H9 (cell line): ENCODE results near the gene TNIK. TPM values are rescaled to one million over a fixed set of nuclear protein-coding genes. Genes with fewer than 3 reads are reported as not detected.

Source experiments
- DNase-seq: peaks from one replicate; pipeline ENCODE4 v3.0.0-alpha.2; 2017
- H2AFZ ChIP-seq: one replicate; pipeline ENCODE4 v1.6.1; 2013; ENCODE audit warnings: mild to moderate bottlenecking, low read length, control low read depth, moderate library complexity
- H2AK5ac ChIP-seq: 2 replicates; pipeline ENCODE4 v1.6.1; 2013; ENCODE audit warnings: low read length, control low read depth, mixed read lengths; ENCODE audit not compliant: insufficient read length
- H2BK120ac ChIP-seq: one replicate; pipeline ENCODE4 v1.6.1; 2013; ENCODE audit warnings: low read depth, mild to moderate bottlenecking, low read length, control low read depth, inconsistent platforms; ENCODE audit not compliant: poor library complexity, severe bottlenecking
- H2BK12ac ChIP-seq: 2 replicates; pipeline ENCODE4 v1.6.1; 2013; ENCODE audit warnings: low read length, control low read depth, mixed read lengths, low read depth; ENCODE audit not compliant: insufficient read length
- H2BK15ac ChIP-seq: 2 replicates; pipeline ENCODE4 v1.6.1; 2013; ENCODE audit warnings: low read depth, low read length, control low read depth
- H2BK20ac ChIP-seq: one replicate; pipeline ENCODE4 v1.6.1; 2013; ENCODE audit warnings: low read depth, mild to moderate bottlenecking, low read length, control low read depth, inconsistent platforms; ENCODE audit not compliant: poor library complexity, severe bottlenecking
- H2BK5ac ChIP-seq: 2 replicates; pipeline ENCODE4 v1.6.1; 2013; ENCODE audit warnings: low read length, control low read depth, mixed read lengths; ENCODE audit not compliant: insufficient read length
- H3K14ac ChIP-seq: 2 replicates; pipeline ENCODE4 v1.6.1; 2013; ENCODE audit warnings: low read length, control low read depth; ENCODE audit not compliant: insufficient read depth
- H3K18ac ChIP-seq: 2 replicates; pipeline ENCODE4 v1.6.1; 2013; ENCODE audit warnings: low read depth, mild to moderate bottlenecking, mixed read lengths, low read length, control low read depth; ENCODE audit not compliant: insufficient read length
- H3K23ac ChIP-seq: 2 replicates; pipeline ENCODE4 v1.6.1; 2013; ENCODE audit warnings: low read length, control low read depth, mixed read lengths, low read depth; ENCODE audit not compliant: insufficient read length
- H3K23me2 ChIP-seq: 2 replicates; pipeline ENCODE4 v1.6.1; 2013; ENCODE audit warnings: low read depth, mild to moderate bottlenecking, mixed read lengths, low read length, control low read depth; ENCODE audit not compliant: insufficient read length, poor library complexity, severe bottlenecking
- H3K27ac ChIP-seq: 2 replicates; pipeline ENCODE4 v1.5.1; 2013; ENCODE audit warnings: low read length, control low read depth, mixed read lengths, low read depth; ENCODE audit not compliant: insufficient read length
- H3K27me3 ChIP-seq: 2 replicates; pipeline ENCODE4 v1.6.1; 2013; ENCODE audit warnings: low read length, control low read depth, inconsistent platforms; ENCODE audit not compliant: insufficient read depth
- H3K4ac ChIP-seq: 2 replicates; pipeline ENCODE4 v1.6.1; 2013; ENCODE audit warnings: low read depth, mild to moderate bottlenecking, control low read depth, inconsistent platforms, low read length, moderate library complexity
- H3K4me1 ChIP-seq: 2 replicates; pipeline ENCODE4 v1.6.1; 2013; ENCODE audit warnings: low read length, control low read depth, inconsistent platforms; ENCODE audit not compliant: insufficient read depth
- H3K4me2 ChIP-seq: 2 replicates; pipeline ENCODE4 v1.6.1; 2013; ENCODE audit warnings: low read length, control low read depth, mixed read lengths; ENCODE audit not compliant: insufficient read length, insufficient read depth
- H3K56ac ChIP-seq: 2 replicates; pipeline ENCODE4 v1.6.1; 2013; ENCODE audit warnings: low read depth, mild to moderate bottlenecking, mixed read lengths, low read length, control low read depth; ENCODE audit not compliant: insufficient read length
- H3K79me1 ChIP-seq: 2 replicates; pipeline ENCODE4 v1.6.1; 2013; ENCODE audit warnings: low read depth, mild to moderate bottlenecking, moderate library complexity, low read length, control low read depth, inconsistent platforms; ENCODE audit not compliant: insufficient read depth, poor library complexity, severe bottlenecking
- H3K79me2 ChIP-seq: 2 replicates; pipeline ENCODE4 v1.6.1; 2013; ENCODE audit warnings: low read length, control low read depth, inconsistent platforms; ENCODE audit not compliant: insufficient read depth
- H3K9ac ChIP-seq: 2 replicates; pipeline ENCODE4 v1.6.1; 2013; ENCODE audit warnings: low read length, control low read depth, mixed read lengths; ENCODE audit not compliant: insufficient read length; ENCODE audit errors: extremely low read depth
- H3K9me3 ChIP-seq: one replicate; pipeline ENCODE4 v1.6.1; 2013; ENCODE audit warnings: low read depth, low read length, inconsistent platforms; ENCODE audit not compliant: control insufficient read depth
- H3T11ph ChIP-seq: one replicate; pipeline ENCODE4 v1.6.1; 2013; ENCODE audit warnings: mild to moderate bottlenecking, low read length, control low read depth, inconsistent platforms
- H4K20me1 ChIP-seq: one replicate; pipeline ENCODE4 v1.6.1; 2013; ENCODE audit not compliant: control insufficient read depth, insufficient read length, insufficient read depth
- H4K5ac ChIP-seq: 2 replicates; pipeline ENCODE4 v1.6.1; 2013; ENCODE audit warnings: low read depth, mild to moderate bottlenecking, mixed read lengths, low read length, control low read depth; ENCODE audit not compliant: insufficient read length
- H4K8ac ChIP-seq: replicated peaks from 2 replicates; pipeline ENCODE4 v1.6.1; 2013; ENCODE audit warnings: low read length, control low read depth, mixed read lengths, low read depth; ENCODE audit not compliant: insufficient read length
- H4K91ac ChIP-seq: 2 replicates; pipeline ENCODE4 v1.6.1; 2013; ENCODE audit warnings: low read depth, mild to moderate bottlenecking, moderate library complexity, mixed read lengths, low read length, control low read depth; ENCODE audit not compliant: insufficient read length
- H3K27ac Mint-ChIP-seq, 3 experiments: 2 replicates in 2 of 3; 3 replicates in 1 of 3; pipeline ENCODE4 v1.8.0; 2020 to 2021; ENCODE audit warnings: mixed read lengths in 3 of 3, mild to moderate bottlenecking in 1 of 3, moderate library complexity in 1 of 3
- H3K27me3 Mint-ChIP-seq: 2 replicates; pipeline ENCODE4 v1.8.0; 2021; ENCODE audit warnings: low read depth, mild to moderate bottlenecking, moderate library complexity, mixed read lengths
- H3K36me3 Mint-ChIP-seq, 3 experiments: 2 replicates in 2 of 3; 3 replicates in 1 of 3; pipeline ENCODE4 v1.8.0; 2020 to 2021; ENCODE audit warnings: low read depth in 3 of 3, mixed read lengths in 3 of 3; ENCODE audit not compliant: insufficient read depth in 1 of 3
- H3K4me1 Mint-ChIP-seq, 2 experiments: 2 replicates each; pipeline ENCODE4 v1.8.0; 2020; ENCODE audit warnings: mixed read lengths in 2 of 2
- H3K4me3 Mint-ChIP-seq, 2 experiments: 2 replicates in 1 of 2; 3 replicates in 1 of 2; pipeline ENCODE4 v1.8.0; 2020 to 2021; ENCODE audit warnings: mild to moderate bottlenecking in 2 of 2, mixed read lengths in 2 of 2, moderate library complexity in 1 of 2
- H3K9me3 Mint-ChIP-seq, 2 experiments: 2 replicates in 1 of 2; 3 replicates in 1 of 2; pipeline ENCODE4 v1.8.0; 2020; ENCODE audit warnings: mild to moderate bottlenecking in 2 of 2, mixed read lengths in 2 of 2, moderate library complexity in 1 of 2
- WGBS: extraction: QIAGEN DNeasy Blood & Tissue Kit; methylation state at CpG from one replicate; pipeline ENCODE4 v1.1.7; 2013; ENCODE audit warnings: missing lambda C conversion rate, low lambda C conversion rate, mixed read lengths; ENCODE audit not compliant: insufficient read length; ENCODE audit errors: extremely low coverage; 5-methylcytosine and 5-hydroxymethylcytosine counted together
- total RNA-seq: library from RNA; stranded (reverse); gene quantifications from 2 replicates; pipeline ENCODE4 v1.2.1, GENCODE V29; 2021
- TF ChIP-seq, protein P1 (sequence below): fragments of 200-600 bp; sonication (generic); conservative IDR thresholded peaks from 3 replicates; pipeline ENCODE4 v1.8.0; 2021; ENCODE audit warnings: antibody characterized with exemption, mild to moderate bottlenecking

TNIK gene
- total RNA-seq, 1 experiment from 2014 or later, result 15.9 TPM

DNA sequence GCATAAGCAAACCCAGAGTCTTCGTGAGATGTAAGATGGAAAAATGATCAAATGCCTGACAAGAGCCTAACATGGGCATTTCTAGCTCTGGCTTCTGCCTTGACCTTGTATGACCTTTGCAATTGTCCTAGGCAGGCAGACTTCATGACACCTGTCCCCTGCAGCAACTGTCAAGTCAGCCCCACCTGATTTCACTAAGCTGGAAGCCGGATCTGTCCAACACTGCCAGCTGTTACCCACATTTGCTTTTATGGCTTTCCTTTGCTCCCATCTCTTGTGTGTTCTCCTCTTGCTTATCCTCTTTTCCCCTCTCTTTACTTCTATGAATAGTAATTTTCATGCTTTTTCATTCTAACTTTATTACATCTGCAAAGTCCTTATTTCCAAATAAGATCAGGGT is 48.5 kb upstream of the TNIK start:
- Histone ChIP-seq H2BK120ac (no peak overlapping the region), H3K23ac (no peak overlapping the region), H3K79me1 (no peaks in the 10 kb centered on the region), H3K23me2 (no peaks in the 10 kb centered on the region), H4K8ac (no peak overlapping the region), H3K4ac (no peak overlapping the region), H4K91ac (no peak overlapping the region), H3K14ac (no peak overlapping the region), H3K56ac (no peak overlapping the region), H3K27me3 (no peaks in the 10 kb centered on the region), H2BK5ac (no peak overlapping the region), H4K5ac (no peak overlapping the region), H3K18ac (no peak overlapping the region), H3K4me2 (no peak overlapping the region), H3K4me1 (no peaks in the 10 kb centered on the region), H3K27ac (no peak overlapping the region), H3K79me2 (no peaks in the 10 kb centered on the region), H2BK12ac (no peak overlapping the region), H4K20me1 (no peaks in the 10 kb centered on the region), H3T11ph (no peak overlapping the region), H2AK5ac (no peak overlapping the region), H3K9me3 (no peaks in the 10 kb centered on the region), H2BK20ac (no peak overlapping the region), H3K9ac (no peak overlapping the region), H2BK15ac (no peak overlapping the region), H2AFZ (no peak overlapping the region)
- no CpG with 5 or more reads among the region's 2 CpGs for WGBS
- Mint-ChIP-seq H3K9me3 (no peaks in the 10 kb centered on the region; a peak in 1 of 5 replicates), H3K27ac (no peak overlapping the region), H3K4me3 (no peak overlapping the region), H3K36me3 (no peaks in the 10 kb centered on the region), H3K4me1 (no peaks in the 10 kb centered on the region), H3K27me3 (no peaks in the 10 kb centered on the region)
- no peak for DNase-seq
- TF ChIP-seq, protein P1, sequence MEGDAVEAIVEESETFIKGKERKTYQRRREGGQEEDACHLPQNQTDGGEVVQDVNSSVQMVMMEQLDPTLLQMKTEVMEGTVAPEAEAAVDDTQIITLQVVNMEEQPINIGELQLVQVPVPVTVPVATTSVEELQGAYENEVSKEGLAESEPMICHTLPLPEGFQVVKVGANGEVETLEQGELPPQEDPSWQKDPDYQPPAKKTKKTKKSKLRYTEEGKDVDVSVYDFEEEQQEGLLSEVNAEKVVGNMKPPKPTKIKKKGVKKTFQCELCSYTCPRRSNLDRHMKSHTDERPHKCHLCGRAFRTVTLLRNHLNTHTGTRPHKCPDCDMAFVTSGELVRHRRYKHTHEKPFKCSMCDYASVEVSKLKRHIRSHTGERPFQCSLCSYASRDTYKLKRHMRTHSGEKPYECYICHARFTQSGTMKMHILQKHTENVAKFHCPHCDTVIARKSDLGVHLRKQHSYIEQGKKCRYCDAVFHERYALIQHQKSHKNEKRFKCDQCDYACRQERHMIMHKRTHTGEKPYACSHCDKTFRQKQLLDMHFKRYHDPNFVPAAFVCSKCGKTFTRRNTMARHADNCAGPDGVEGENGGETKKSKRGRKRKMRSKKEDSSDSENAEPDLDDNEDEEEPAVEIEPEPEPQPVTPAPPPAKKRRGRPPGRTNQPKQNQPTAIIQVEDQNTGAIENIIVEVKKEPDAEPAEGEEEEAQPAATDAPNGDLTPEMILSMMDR, result no peak
